Stimulated activated CD8-positive, alpha-beta memory T cell treated with anti-CD3 and anti-CD28 coated beads, Interleukin-12 subunit alpha, Interleukin-12 subunit beta, amount 100 ng/mL, for 24 hours (primary cell): ENCODE measurements around the gene NXPE4.

Source experiments
- DNase-seq: peaks from one replicate; pipeline ENCODE4 v3.0.0-alpha.2; 2020; ENCODE audit errors: extremely low read depth

NXPE4 gene

GRCh38 chr11:114562166-114562916 is 33.2 kb downstream of the NXPE4 start:
- DNase-seq, result no peak

DNA sequence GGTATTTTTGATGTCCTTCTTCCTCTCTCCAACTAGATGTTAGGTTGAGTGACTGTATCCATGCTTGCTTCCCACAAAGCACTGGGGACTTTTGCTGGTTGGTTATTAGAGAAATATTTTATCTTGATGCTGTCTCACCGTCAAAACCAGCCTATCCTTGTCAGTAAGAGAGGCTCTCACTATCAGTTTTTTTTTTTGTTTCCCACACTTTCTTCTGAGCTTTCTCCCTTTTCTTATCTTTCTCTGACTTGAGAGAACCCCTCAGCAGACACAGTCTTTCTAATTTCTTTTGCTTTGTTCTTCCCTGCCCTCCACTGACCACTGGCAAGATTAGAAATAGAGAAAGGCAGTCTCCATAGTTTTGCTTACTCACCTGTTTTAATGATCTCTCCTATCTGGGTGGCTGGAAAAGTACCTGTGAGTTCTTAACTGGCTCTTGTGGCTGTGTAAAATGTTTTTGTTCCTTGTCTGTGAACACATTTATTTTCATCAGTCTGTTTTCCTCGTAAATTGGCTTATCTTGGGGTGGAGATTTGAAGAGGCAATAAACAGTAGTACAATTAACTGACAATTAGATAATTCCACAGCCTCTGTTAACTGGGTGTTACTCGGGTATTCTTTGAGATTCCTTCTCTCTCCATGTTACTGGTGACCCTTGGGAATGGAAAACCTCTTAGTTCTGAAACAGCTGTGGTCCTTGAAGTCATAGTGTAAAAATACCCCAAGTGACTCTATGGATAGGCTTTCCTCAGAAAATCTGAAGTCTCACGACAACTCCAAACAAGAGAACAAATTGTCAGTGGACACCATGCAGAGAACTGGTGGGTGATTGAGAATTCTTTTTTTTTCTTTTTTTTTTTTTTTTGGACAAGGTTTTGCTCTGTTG is 35.9 kb downstream of the NXPE4 start, which contains the start of gene NXPE1:
NXPE1 (minus strand) TSS at position 457 of the 886 bp plus-strand sequence. CDS start 8,680 bp downstream, outside the sequence.
- DNase-seq, result no peak

GRCh38 chr11:114556135-114556534 is 39.5 kb downstream of the NXPE4 start:
- DNase-seq, result no peak

GRCh38 chr11:114553642-114554041 is 41.9 kb downstream of the NXPE4 start:
- DNase-seq, result no peak

DNA sequence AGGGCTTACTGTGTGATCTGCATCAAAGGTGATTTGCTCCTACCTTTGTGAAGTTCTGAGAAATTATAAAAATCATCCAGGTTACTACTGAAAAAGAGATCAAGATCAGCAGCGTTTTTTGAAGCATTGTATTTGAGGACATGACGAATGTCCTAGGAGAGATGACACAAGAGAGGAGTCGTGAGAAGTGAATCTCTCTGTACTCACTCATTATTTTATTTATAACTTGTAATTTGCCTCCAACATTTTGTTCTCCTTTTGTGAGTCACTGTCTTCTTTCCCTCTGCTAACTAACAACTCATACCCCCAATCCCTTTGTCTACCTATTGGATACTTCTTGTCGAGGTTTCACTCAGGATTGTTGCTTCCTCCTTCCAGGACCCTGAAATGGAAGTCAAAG is 44.5 kb downstream of the NXPE4 start:
- DNase-seq, result no peak

- no peak for DNase-seq
Measured at GRCh38 chr11:114525682-114526081, 69.9 kb downstream of the NXPE4 start.

- no peak for DNase-seq
Measured at GRCh38 chr11:114524122-114524521, 71.5 kb downstream of the NXPE4 start.

DNA sequence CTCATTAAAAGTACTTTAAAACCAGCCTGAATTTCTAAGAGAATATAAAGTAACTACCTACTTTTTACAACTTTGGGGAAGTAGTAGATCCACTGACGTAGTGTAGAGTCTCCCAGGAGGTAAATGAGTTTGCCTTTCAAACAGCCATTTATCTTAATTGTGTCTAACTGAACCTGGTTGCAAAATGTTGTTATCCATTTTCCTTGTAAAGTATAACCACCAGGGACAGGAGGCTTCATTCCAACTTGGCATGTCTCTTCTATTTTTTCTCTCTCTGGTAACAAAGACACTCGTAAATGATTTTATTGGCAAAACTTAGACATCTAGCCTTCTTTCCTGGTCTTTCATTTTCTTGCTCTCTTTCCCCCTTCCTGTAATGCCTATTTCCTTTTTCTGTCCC is 72.8 kb downstream of the NXPE4 start:
- DNase-seq, result no peak
